Muscle of arm (tissue), 12 donors: ENCODE measurements around the gene SAMM50. TPM values are rescaled to one million over a fixed set of nuclear protein-coding genes. Genes with fewer than 3 reads are reported as not detected.

Source experiments
- DNase-seq: peaks from one replicate; pipeline ENCODE4 v3.0.0-alpha.2; 2013
- polyA plus RNA-seq, 12 donors: library from polyadenylated mRNA; unstranded; fragments of 120-200 nt; gene quantifications; one replicate each; pipeline ENCODE4 v1.2.1, GENCODE V29; 2013; ENCODE audit not compliant: insufficient read length in 12 of 12

Gene SAMM50
- polyA plus RNA-seq, 12 donors, result 25.1 to 63.7 (median 53.0) TPM; not detected in 1

- DNase-seq, result no peak
Observed at GRCh38 chr22:43941449-43941848, 13.8 kb upstream of the SAMM50 start.

GRCh38 chr22:43944670-43945430, 10.4 kb upstream of the SAMM50 start:
- DNase-seq, result no peak

GRCh38 chr22:43945632-43946383, 9.4 kb upstream of the SAMM50 start:
- DNase-seq, result peak; percentile 19

GRCh38 chr22:43946384-43946667, 8.9 kb upstream of the SAMM50 start:
- DNase-seq, result no peak

- no peak for DNase-seq
Observed at GRCh38 chr22:43948836-43949406, 6.3 kb upstream of the SAMM50 start.

- DNase-seq, result no peak
Observed at GRCh38 chr22:43951391-43951790, 3.9 kb upstream of the SAMM50 start.

- DNase-seq, result no peak
Observed at GRCh38 chr22:43951966-43952365, 3.3 kb upstream of the SAMM50 start.

- DNase-seq, result no peak
Observed at GRCh38 chr22:43953988-43954785, 1.1 kb upstream of the SAMM50 start.

- DNase-seq, result no peak
Observed at GRCh38 chr22:43955883-43956782, 891 bp downstream of the SAMM50 start.

- DNase-seq, result no peak
Observed at GRCh38 chr22:43956805-43957463, 1.7 kb downstream of the SAMM50 start.

GRCh38 chr22:43957871-43958270, 2.6 kb downstream of the SAMM50 start:
- DNase-seq, result no peak

- DNase-seq, result no peak
Observed at GRCh38 chr22:43964314-43964857, 9.1 kb downstream of the SAMM50 start.

- no peak for DNase-seq
Observed at GRCh38 chr22:43967069-43967468, 11.8 kb downstream of the SAMM50 start.

- no peak for DNase-seq
Observed at GRCh38 chr22:43968614-43969013, 13.4 kb downstream of the SAMM50 start.

GRCh38 chr22:43969021-43969878, 14.0 kb downstream of the SAMM50 start:
- DNase-seq, result no peak

- DNase-seq, result no peak
Observed at GRCh38 chr22:43969989-43970755, 14.9 kb downstream of the SAMM50 start.

- no peak for DNase-seq
Observed at GRCh38 chr22:43971112-43971511, 15.9 kb downstream of the SAMM50 start.

GRCh38 chr22:43972931-43973462, 17.8 kb downstream of the SAMM50 start:
- no peak for DNase-seq
